ENCODE measurements around the gene SCN9A.
"Not testable (repeated sequence)": the region's sequence is repeated elsewhere in the genome, so short reads cannot be mapped to it uniquely, and the experiment has no call there.

SCN9A gene

DNA sequence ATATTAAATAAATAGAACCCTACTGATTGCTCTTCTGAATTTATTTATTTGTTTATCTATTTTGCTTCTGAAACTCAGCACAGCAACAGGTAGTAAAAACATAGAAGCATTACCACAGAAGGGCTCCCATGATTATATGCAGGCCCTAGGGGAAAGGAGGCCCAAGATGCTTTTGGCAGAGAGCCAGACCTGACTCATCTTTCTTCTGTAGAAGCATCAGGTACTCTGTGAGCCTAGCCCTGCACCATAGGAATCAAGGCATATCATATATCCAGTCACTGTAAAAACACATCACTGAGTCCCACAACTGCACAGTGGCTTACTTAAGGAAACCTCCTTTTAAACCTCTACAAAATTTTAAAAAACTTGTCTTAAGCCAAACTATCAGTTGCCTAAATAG lies 1.8 kb downstream of the SCN9A start:
- DNase-seq = peak; percentile 52

DNA sequence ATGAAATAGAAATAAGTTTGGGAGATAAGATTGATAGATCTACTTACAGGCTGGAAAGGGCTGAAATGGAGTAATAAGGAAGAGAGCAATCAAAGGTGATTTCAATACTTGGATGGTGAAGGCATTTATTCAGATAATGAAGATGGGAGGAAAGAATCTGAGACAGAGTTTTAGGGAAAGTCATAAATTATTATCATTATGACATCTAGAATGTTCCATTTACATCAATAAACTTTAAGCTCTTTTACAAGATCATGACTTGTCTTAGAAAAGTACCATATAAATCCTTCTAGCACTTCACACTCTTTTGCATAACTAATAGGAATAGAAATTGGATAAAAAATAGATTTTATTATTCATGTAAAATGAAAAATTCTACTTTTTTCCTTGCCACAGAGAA lies 2.2 kb downstream of the SCN9A start:
- DNase-seq = no peak

DNA sequence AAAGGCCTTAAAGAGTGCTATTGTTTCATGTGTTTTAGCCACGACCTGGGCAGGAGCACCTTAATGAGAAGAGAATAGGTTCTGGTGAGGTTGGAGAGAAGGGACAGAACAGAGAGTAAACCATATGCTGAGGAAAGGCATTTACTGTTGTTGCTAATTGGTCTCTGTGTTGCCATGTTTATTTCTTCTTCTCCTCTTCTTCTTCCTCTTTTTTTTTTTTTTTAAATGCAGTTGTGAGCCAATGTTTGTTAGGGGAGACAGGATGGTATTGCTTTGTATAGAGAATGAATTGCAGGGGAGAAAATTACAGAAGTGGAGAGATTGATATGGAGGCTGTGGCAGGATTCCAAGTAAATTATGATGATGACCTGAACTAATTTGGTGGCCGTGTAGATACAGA lies 2.6 kb downstream of the SCN9A start:
- no peak for DNase-seq

DNA sequence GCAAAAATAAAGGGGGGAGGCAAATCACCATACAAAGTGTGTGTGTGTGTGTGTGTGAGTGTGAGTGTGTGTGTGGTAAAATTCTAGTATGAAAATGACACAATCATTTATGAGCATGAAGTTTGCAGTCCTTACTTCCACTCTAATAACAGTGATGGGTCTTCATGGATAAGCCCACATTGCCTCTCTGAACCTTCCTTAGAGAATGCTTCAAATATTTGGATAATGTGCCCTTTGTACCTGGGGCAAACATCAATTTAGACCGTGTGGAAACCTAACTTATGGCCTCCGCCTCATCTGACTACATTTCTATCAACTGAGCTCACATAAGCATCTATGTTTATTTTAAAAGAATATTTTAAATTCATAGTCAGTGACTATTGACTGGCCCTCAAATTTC lies 3.7 kb downstream of the SCN9A start:
- DNase-seq = no peak

DNA sequence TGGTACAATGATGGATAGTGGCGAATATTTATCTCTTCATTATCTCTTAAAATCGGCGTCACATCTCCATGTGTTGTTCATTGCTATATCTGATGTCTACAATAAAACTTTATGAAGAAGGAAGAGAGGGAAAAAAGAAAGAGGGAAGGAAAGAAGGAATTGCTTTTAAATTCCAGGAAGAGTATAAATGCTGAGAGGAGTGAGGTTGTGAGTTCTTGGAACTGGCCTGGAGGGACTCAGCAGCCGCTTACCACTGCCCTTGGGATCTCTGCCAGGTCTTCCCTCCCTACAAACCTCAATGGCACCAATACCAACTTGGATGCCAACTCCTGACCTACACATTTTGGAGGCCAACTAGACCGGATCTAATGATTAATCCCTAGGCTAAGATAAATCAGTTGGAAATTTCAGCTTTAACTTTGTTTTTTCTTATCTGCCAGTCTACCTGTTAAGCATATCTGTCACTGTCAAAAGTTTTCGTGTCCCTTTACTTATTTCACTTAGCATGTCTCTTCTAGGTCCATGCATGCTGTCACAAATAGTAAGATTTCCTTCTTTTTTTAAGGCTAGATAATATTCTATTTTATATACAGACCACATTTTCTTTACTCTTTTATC lies 9.8 kb downstream of the SCN9A start:
- DNase-seq = no peak

- DNase-seq = no peak
These were observed 10.5 kb downstream of the SCN9A start for GRCh38 chr2:166365239-166365638.

DNA sequence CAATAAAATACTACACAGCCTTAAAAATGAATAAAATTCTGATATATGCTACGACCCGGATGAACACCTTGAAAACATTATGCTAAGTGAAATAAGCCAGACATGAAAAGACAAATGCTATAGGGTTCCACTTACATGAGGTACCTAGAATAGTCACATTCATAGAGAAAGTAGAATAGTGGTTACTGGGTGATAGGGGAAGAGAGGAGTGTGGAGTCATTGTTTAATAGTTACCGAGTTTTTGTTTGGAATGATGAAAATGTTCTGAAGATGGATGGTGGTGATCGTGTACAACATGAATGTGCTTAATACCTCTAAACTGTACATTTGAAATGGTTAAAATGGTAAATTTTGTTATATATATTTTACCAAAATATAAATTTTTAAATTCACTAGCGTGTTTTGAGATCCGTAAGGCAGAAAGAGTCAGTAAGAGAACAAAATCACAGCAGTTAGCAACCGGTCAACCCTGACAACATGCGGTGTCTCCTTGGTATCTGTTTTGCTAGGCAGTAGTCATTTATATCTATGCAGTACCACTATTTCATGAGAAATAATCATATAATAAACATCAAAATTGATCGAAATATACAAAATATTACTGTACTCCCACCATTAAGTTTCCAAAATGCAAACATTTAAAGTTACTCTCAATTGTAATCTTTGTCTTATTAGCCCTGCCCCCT lies 11.1 kb downstream of the SCN9A start:
- DNase-seq = no peak

DNA sequence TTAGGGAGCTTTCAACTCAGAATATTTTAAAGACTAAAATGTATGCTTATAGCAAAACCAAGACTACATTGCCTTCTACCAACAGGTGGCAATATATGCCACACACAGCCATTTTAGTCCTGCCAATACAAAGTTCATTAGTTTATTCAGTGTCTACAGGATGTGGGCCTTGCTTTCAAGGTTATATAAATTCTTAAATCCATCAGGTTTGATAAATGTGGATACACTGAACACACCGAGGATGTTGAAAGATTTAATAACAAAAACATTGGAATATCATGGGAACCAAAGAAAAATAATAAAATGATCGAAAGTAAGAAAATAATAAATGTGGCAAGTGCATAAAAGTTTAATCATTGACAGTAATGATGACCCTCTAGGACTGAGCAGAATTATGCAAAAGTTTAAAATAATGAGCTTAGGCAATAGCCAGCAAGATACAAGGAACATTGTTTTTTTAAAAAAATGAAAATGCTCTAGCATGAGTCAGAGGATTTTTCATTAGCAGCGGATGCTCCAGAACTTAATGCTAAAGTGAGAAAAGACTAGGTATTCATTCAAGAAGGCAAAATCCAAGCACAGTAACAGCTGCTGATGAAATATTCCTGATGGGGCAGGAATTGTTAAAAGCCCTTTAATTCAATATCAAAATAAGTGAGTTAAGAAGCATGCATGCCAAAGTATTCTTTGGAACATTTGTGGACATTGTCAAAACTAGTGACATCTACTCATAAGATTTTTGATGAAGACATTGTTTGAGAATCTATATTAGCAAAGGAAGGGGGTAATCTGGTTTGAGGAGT lies 14.2 kb downstream of the SCN9A start:
- no peak for DNase-seq

GRCh38 chr2:166360906-166361305 lies 14.8 kb downstream of the SCN9A start:
- DNase-seq = no peak

GRCh38 chr2:166360426-166360825 lies 15.3 kb downstream of the SCN9A start:
- DNase-seq = no peak

GRCh38 chr2:166357950-166358321 lies 17.8 kb downstream of the SCN9A start:
- not testable (repeated sequence) for DNase-seq

- DNase-seq = no peak
These were observed 18.4 kb downstream of the SCN9A start for GRCh38 chr2:166357068-166357949.

- DNase-seq = no peak
These were observed 24.4 kb downstream of the SCN9A start for GRCh38 chr2:166351319-166351718.

DNA sequence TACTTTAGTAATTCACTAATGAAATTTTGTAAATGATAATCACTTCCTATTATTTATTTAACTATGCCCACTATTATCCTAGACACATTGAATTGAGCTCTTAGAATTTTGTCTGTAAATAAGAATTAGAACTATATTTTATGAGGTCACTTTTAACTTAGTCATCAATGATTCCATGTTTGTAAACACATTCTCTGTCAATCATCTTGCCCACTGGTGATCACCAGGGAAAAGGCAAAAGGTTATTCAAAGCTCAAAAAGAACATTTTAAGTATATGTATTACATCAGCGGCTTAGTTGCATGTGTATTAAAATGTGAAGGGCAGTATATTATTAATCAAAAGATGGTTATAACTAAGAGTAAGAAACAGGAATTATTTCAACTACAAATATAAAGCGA lies 25.2 kb downstream of the SCN9A start:
- DNase-seq = no peak

GRCh38 chr2:166344286-166345113 lies 31.2 kb downstream of the SCN9A start:
- no peak for DNase-seq

- no peak for DNase-seq
These were observed 32.3 kb downstream of the SCN9A start for GRCh38 chr2:166343467-166343866.

GRCh38 chr2:166341426-166341825 lies 34.3 kb downstream of the SCN9A start:
- DNase-seq = no peak

GRCh38 chr2:166338831-166339339 lies 36.9 kb downstream of the SCN9A start:
- DNase-seq = no peak

DNA sequence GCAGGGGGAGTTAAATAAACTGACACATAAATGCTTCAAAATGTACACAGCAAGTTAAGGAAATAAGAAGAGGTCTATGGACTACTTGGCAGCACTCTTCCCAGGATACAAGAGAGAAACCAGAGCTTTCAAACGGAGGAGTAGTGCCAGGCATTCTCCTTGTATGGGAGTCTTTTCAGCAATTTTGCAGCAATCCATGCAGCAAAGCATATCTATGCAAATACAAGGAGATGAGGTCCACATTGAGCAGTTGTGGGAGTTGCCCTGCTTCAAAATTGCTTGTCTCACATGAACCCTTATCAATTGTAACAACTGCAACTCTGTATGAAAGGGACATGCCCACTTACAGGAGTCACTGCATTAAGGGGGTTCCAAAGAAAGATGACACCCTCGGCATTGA lies 37.8 kb downstream of the SCN9A start:
- no peak for DNase-seq

GRCh38 chr2:166335284-166335683 lies 40.5 kb downstream of the SCN9A start:
- DNase-seq = no peak

DNA sequence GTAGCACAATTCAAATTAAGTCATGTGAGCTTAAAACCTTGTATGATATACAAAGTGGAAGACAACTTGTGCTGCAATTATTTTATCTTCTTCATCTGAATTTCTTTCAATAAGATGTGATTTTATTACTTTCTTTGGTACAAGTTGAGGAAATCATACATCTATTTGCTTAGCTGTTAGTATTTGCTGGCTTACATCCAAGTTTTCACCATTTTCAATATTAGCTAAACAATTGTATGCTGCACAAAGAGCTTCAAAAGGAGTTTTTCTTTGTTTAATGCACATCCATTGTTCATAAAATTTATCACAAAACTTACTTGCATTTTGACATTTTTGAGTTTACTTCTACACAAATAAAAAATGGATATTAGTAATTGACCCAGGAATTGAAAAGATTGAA lies 40.9 kb downstream of the SCN9A start:
- DNase-seq = no peak

DNA sequence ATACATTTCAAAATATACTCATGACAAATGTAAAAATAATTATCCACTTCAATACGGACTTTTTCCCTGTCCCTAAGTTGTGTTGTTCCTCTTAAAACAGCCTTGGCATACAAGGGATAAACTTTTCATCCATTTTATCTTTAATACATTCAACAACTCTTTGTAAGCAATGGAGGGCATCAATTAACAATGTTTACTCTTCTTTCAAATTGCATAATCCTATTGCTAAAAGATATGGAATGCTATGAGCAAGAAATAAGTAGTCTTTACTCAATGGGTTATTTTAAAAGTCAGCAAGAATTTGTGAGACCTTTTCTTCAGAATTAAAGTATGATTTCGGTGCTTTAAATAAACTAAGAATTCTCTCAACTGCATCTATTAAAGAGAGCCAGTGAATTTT lies 41.9 kb downstream of the SCN9A start:
- DNase-seq = no peak
